ENCODE data around the gene MYF5.
A peak's percentile ranks its signal among the peaks of the same experiment; 100 is the strongest.

Gene MYF5

GRCh38 chr12:80761838-80762237 lies 45.1 kb downstream of the MYF5 start:
- no peaks in the 10 kb centered on the region for H4K20me1 ChIP-seq (ENCODE audit: insufficient read depth, low read length)
- no peaks in the 10 kb centered on the region for H3K9me3 ChIP-seq (ENCODE audit: insufficient read depth, low read length, severe bottlenecking)
- H3K36me3 ChIP-seq (ENCODE audit: insufficient read depth, low read length), result no peaks in the 10 kb centered on the region
- no peak for ATAC-seq (ENCODE audit: insufficient read depth, low read depth)
- no peaks in the 10 kb centered on the region for H3K4me1 ChIP-seq (ENCODE audit: insufficient read depth, low read length)
- TF ChIP-seq EZH2 (IDR thresholded peaks at IDR 0.05; ENCODE audit: borderline replicate concordance, low read depth, low read length, severe bottlenecking) (no peak), CTCF (IDR thresholded peaks at IDR 0.05; ENCODE audit: borderline replicate concordance, extremely low read depth, low read length, poor library complexity, severe bottlenecking) (no peak)
- no peak overlapping the region for H3K27ac ChIP-seq (ENCODE audit: low read length)
- H3K4me3 ChIP-seq (ENCODE audit: low read depth in 1 of 2, low read length in 2 of 2), result no peak overlapping the region
- H3K4me2 ChIP-seq (ENCODE audit: insufficient read depth, low read length), result no peak overlapping the region
- H2AFZ ChIP-seq (ENCODE audit: low read depth, low read length), result no peak overlapping the region
- no peaks in the 10 kb centered on the region for H3K27me3 ChIP-seq (ENCODE audit: insufficient read depth, low read length, poor library complexity)
- no peaks in the 10 kb centered on the region for H3K79me2 ChIP-seq (ENCODE audit: insufficient read depth, low read length)
- DNase-seq, result no peak
- no peak overlapping the region for H3K9ac ChIP-seq (ENCODE audit: low read depth, low read length)

- Histone ChIP-seq H3K4me1 (ENCODE audit: insufficient read depth, low read length) (no peaks in the 10 kb centered on the region), H3K27ac (ENCODE audit: low read length) (no peak overlapping the region), H3K79me2 (ENCODE audit: insufficient read depth, low read length) (no peaks in the 10 kb centered on the region), H3K9me3 (ENCODE audit: insufficient read depth, low read length, severe bottlenecking) (no peaks in the 10 kb centered on the region), H3K4me3 (ENCODE audit: low read depth in 1 of 2, low read length in 2 of 2) (no peak overlapping the region), H3K36me3 (ENCODE audit: insufficient read depth, low read length) (no peaks in the 10 kb centered on the region), H4K20me1 (ENCODE audit: insufficient read depth, low read length) (no peaks in the 10 kb centered on the region), H3K4me2 (ENCODE audit: insufficient read depth, low read length) (no peak overlapping the region), H2AFZ (ENCODE audit: low read depth, low read length) (no peak overlapping the region), H3K27me3 (ENCODE audit: insufficient read depth, low read length, poor library complexity) (no peaks in the 10 kb centered on the region), H3K9ac (ENCODE audit: low read depth, low read length) (no peak overlapping the region)
- peak; percentile 54 for TF ChIP-seq CTCF (IDR thresholded peaks at IDR 0.05; ENCODE audit: borderline replicate concordance, extremely low read depth, low read length, poor library complexity, severe bottlenecking)
- TF ChIP-seq EZH2 (IDR thresholded peaks at IDR 0.05; ENCODE audit: borderline replicate concordance, low read depth, low read length, severe bottlenecking), result no peak
- peak; percentile 5 for DNase-seq
- no peak for ATAC-seq (ENCODE audit: insufficient read depth, low read depth)
Measured at GRCh38 chr12:80763874-80764273, 47.2 kb downstream of the MYF5 start.

GRCh38 chr12:80766210-80766609 lies 49.5 kb downstream of the MYF5 start:
- Histone ChIP-seq H2AFZ (ENCODE audit: low read depth, low read length) (no peak overlapping the region), H3K4me2 (ENCODE audit: insufficient read depth, low read length) (no peak overlapping the region), H4K20me1 (ENCODE audit: insufficient read depth, low read length) (no peaks in the 10 kb centered on the region), H3K27ac (ENCODE audit: low read length) (no peak overlapping the region), H3K36me3 (ENCODE audit: insufficient read depth, low read length) (no peaks in the 10 kb centered on the region), H3K4me1 (ENCODE audit: insufficient read depth, low read length) (no peaks in the 10 kb centered on the region), H3K9me3 (ENCODE audit: insufficient read depth, low read length, severe bottlenecking) (no peaks in the 10 kb centered on the region), H3K79me2 (ENCODE audit: insufficient read depth, low read length) (no peaks in the 10 kb centered on the region), H3K27me3 (ENCODE audit: insufficient read depth, low read length, poor library complexity) (no peaks in the 10 kb centered on the region), H3K4me3 (ENCODE audit: low read depth in 1 of 2, low read length in 2 of 2) (no peak overlapping the region), H3K9ac (ENCODE audit: low read depth, low read length) (no peak overlapping the region)
- DNase-seq, result no peak
- no peak for TF ChIP-seq EZH2 (IDR thresholded peaks at IDR 0.05; ENCODE audit: borderline replicate concordance, low read depth, low read length, severe bottlenecking)
- ATAC-seq (ENCODE audit: insufficient read depth, low read depth), result no peak

- TF ChIP-seq EZH2 (IDR thresholded peaks at IDR 0.05; ENCODE audit: borderline replicate concordance, low read depth, low read length, severe bottlenecking) (no peak), CTCF (IDR thresholded peaks at IDR 0.05; ENCODE audit: borderline replicate concordance, extremely low read depth, low read length, poor library complexity, severe bottlenecking) (no peak)
- Histone ChIP-seq H3K27ac (ENCODE audit: low read length) (no peak overlapping the region), H3K79me2 (ENCODE audit: insufficient read depth, low read length) (no peaks in the 10 kb centered on the region), H2AFZ (ENCODE audit: low read depth, low read length) (no peak overlapping the region), H3K27me3 (ENCODE audit: insufficient read depth, low read length, poor library complexity) (no peaks in the 10 kb centered on the region), H3K36me3 (ENCODE audit: insufficient read depth, low read length) (no peaks in the 10 kb centered on the region), H4K20me1 (ENCODE audit: insufficient read depth, low read length) (no peaks in the 10 kb centered on the region), H3K9ac (ENCODE audit: low read depth, low read length) (no peak overlapping the region), H3K4me3 (ENCODE audit: low read depth in 1 of 2, low read length in 2 of 2) (no peak overlapping the region), H3K4me1 (ENCODE audit: insufficient read depth, low read length) (no peaks in the 10 kb centered on the region), H3K9me3 (ENCODE audit: insufficient read depth, low read length, severe bottlenecking) (no peaks in the 10 kb centered on the region), H3K4me2 (ENCODE audit: insufficient read depth, low read length) (no peak overlapping the region)
- ATAC-seq (ENCODE audit: insufficient read depth, low read depth) (no peak), DNase-seq (no peak)
Measured at GRCh38 chr12:80766897-80767296, 50.2 kb downstream of the MYF5 start.

All from DND-41 (cell line).